ENCODE data around the gene DISP2.

DISP2 gene

GRCh38 chr15:40322531-40323238 lies 35.3 kb upstream of the DISP2 start:
- no peak for TF ChIP-seq CTCF (IDR thresholded peaks at IDR 0.05; ENCODE audit: low read depth, low read length)
- peak overlapping the region; percentile 23 for H3K4me3 ChIP-seq (ENCODE audit: low read depth, low read length)
- in situ Hi-C loops (cut with HindIII; ENCODE audit: low sequenced_read_pairs) = no loop called here
- DNase-seq (ENCODE audit: low read depth, low spot score) = peak; percentile 40

- in situ Hi-C loops (cut with HindIII; ENCODE audit: low sequenced_read_pairs) = no loop called here
- TF ChIP-seq CTCF (IDR thresholded peaks at IDR 0.05; ENCODE audit: low read depth, low read length) = peak; percentile 59
- peak within 1 kb of the TSS; percentile 61 for H3K4me3 ChIP-seq (ENCODE audit: low read depth, low read length)
- DNase-seq (ENCODE audit: low read depth, low spot score) = peak; percentile 98
Observed at GRCh38 chr15:40323239-40323952, 34.6 kb upstream of the DISP2 start, which contains the start of gene INAFM2. TSS of gene INAFM2 (plus strand) at chr15:40323692. CDS start at chr15:40324056, 364 bp downstream.

- DNase-seq (ENCODE audit: low read depth, low spot score) = no peak
- TF ChIP-seq CTCF (IDR thresholded peaks at IDR 0.05; ENCODE audit: low read depth, low read length) = no peak
- H3K4me3 ChIP-seq (ENCODE audit: low read depth, low read length) = peak overlapping the region; percentile 61
- in situ Hi-C loops (cut with HindIII; ENCODE audit: low sequenced_read_pairs) = no loop called here
Observed at GRCh38 chr15:40323953-40324937, 33.8 kb upstream of the DISP2 start.

- in situ Hi-C loops (cut with HindIII; ENCODE audit: low sequenced_read_pairs) = no loop called here
- H3K4me3 ChIP-seq (ENCODE audit: low read depth, low read length) = peak overlapping the region; percentile 61
- no peak for TF ChIP-seq CTCF (IDR thresholded peaks at IDR 0.05; ENCODE audit: low read depth, low read length)
- DNase-seq (ENCODE audit: low read depth, low spot score) = no peak
Observed at GRCh38 chr15:40325188-40325587, 32.8 kb upstream of the DISP2 start.

GRCh38 chr15:40325700-40326099 lies 32.3 kb upstream of the DISP2 start:
- no peak for DNase-seq (ENCODE audit: low read depth, low spot score)
- no peak overlapping the region for H3K4me3 ChIP-seq (ENCODE audit: low read depth, low read length)
- no peak for TF ChIP-seq CTCF (IDR thresholded peaks at IDR 0.05; ENCODE audit: low read depth, low read length)
- in situ Hi-C loops (cut with HindIII; ENCODE audit: low sequenced_read_pairs) = no loop called here

- no peak for DNase-seq (ENCODE audit: low read depth, low spot score)
- in situ Hi-C loops (cut with HindIII; ENCODE audit: low sequenced_read_pairs) = no loop called here
- no peak for TF ChIP-seq CTCF (IDR thresholded peaks at IDR 0.05; ENCODE audit: low read depth, low read length)
- no peak overlapping the region for H3K4me3 ChIP-seq (ENCODE audit: low read depth, low read length)
Observed at GRCh38 chr15:40327457-40327856, 30.6 kb upstream of the DISP2 start.
